ENCODE measurements around the gene KRTAP19-2. TPM values are rescaled to one million over a fixed set of nuclear protein-coding genes. Genes with fewer than 3 reads are reported as not detected.

Gene KRTAP19-2
- polyA plus RNA-seq, 2 donors = not detected

Other genes starting within 250 kb of the KRTAP19-2 start
- not detected for gene KRTAP24-1, start 204.5 kb downstream of the KRTAP19-2 start, polyA plus RNA-seq
- not detected for gene KRTAP25-1, start 197.9 kb downstream of the KRTAP19-2 start, polyA plus RNA-seq
- gene KRTAP26-1, start 167.1 kb downstream of the KRTAP19-2 start, polyA plus RNA-seq = not detected
- not detected for gene KRTAP27-1, start 149.7 kb downstream of the KRTAP19-2 start, polyA plus RNA-seq
- not detected for gene KRTAP23-1, start 138.8 kb downstream of the KRTAP19-2 start, polyA plus RNA-seq
- gene KRTAP13-2, start 115.2 kb downstream of the KRTAP19-2 start, polyA plus RNA-seq = not detected
- not detected for gene KRTAP13-1, start 91.4 kb downstream of the KRTAP19-2 start, polyA plus RNA-seq
- not detected for gene KRTAP13-3, start 61.5 kb downstream of the KRTAP19-2 start, polyA plus RNA-seq
- gene KRTAP13-4, start 57.2 kb downstream of the KRTAP19-2 start, polyA plus RNA-seq = not detected
- gene KRTAP15-1, start 47.2 kb downstream of the KRTAP19-2 start, polyA plus RNA-seq = not detected
- gene KRTAP19-1, start 7.1 kb downstream of the KRTAP19-2 start, polyA plus RNA-seq = not detected
- gene KRTAP19-3, start 4.6 kb upstream of the KRTAP19-2 start, polyA plus RNA-seq = not detected
- gene KRTAP19-4, start 9.7 kb upstream of the KRTAP19-2 start, polyA plus RNA-seq = not detected
- gene KRTAP19-5, start 14.7 kb upstream of the KRTAP19-2 start, polyA plus RNA-seq = not detected
- gene KRTAP19-6, start 54.4 kb upstream of the KRTAP19-2 start, polyA plus RNA-seq = not detected
- not detected for gene KRTAP19-7, start 73.9 kb upstream of the KRTAP19-2 start, polyA plus RNA-seq
- gene KRTAP22-2, start 103.0 kb upstream of the KRTAP19-2 start, polyA plus RNA-seq = not detected
- gene KRTAP6-3, start 105.0 kb upstream of the KRTAP19-2 start, polyA plus RNA-seq = not detected
- not detected for gene KRTAP6-2, start 111.5 kb upstream of the KRTAP19-2 start, polyA plus RNA-seq
- gene KRTAP22-1, start 113.7 kb upstream of the KRTAP19-2 start, polyA plus RNA-seq = not detected
- not detected for gene KRTAP6-1, start 126.5 kb upstream of the KRTAP19-2 start, polyA plus RNA-seq
- not detected for gene KRTAP20-1, start 129.0 kb upstream of the KRTAP19-2 start, polyA plus RNA-seq
- gene KRTAP20-4, start 133.2 kb upstream of the KRTAP19-2 start, polyA plus RNA-seq = not detected
- gene KRTAP20-2, start 147.8 kb upstream of the KRTAP19-2 start, polyA plus RNA-seq = not detected
- not detected for gene KRTAP20-3, start 155.4 kb upstream of the KRTAP19-2 start, polyA plus RNA-seq
- gene KRTAP21-3, start 231.3 kb upstream of the KRTAP19-2 start, polyA plus RNA-seq = not detected